Activated CD4-positive, alpha-beta T cell treated with anti-CD3 and anti-CD28 coated beads, Interleukin-2, amount 10 ng/mL, durations not matched to agents 7 days and 5 days (primary cell): ENCODE data around the gene DCXR. TPM values are rescaled to one million over a fixed set of nuclear protein-coding genes. Genes with fewer than 3 reads are reported as not detected.

Experiments used
- CTCF ChIA-PET: fragments of 350-600 bp; sonication (Branson Sonifier 250); formaldehyde crosslinking; loops from one replicate; lab custom pipeline; 2021; ENCODE audit warnings: antibody characterized with exemption; lab: Charles Lee
- POLR2A ChIA-PET: fragments of 350-600 bp; sonication (Branson Sonifier 250); formaldehyde crosslinking; loops from one replicate; lab custom pipeline; 2021; ENCODE audit warnings: antibody characterized with exemption; lab: Charles Lee
- DNase-seq: peaks from one replicate; pipeline ENCODE4 v3.0.0-alpha.2; 2020
- H3K27ac Mint-ChIP-seq: one replicate; pipeline ENCODE4 v1.8.0; 2021; ENCODE audit warnings: mild to moderate bottlenecking, moderate library complexity, mixed read lengths
- H3K27me3 Mint-ChIP-seq: one replicate; pipeline ENCODE4 v1.8.0; 2021; ENCODE audit warnings: mixed read lengths
- H3K36me3 Mint-ChIP-seq: one replicate; pipeline ENCODE4 v1.8.0; 2021; ENCODE audit warnings: low read depth, mixed read lengths
- H3K4me1 Mint-ChIP-seq: one replicate; pipeline ENCODE4 v1.8.0; 2021; ENCODE audit warnings: mixed read lengths
- H3K4me3 Mint-ChIP-seq: one replicate; pipeline ENCODE4 v1.8.0; 2021; ENCODE audit warnings: mild to moderate bottlenecking, moderate library complexity, mixed read lengths
- H3K9me3 Mint-ChIP-seq: one replicate; pipeline ENCODE4 v1.8.0; 2021; ENCODE audit warnings: mixed read lengths
- total RNA-seq, 2 experiments: library from RNA; stranded (reverse); gene quantifications; one replicate each; pipeline ENCODE4 v1.2.3, GENCODE V29; 2021

The DCXR gene
- total RNA-seq, 2 experiments from 2014 or later: 140 to 144 TPM

DNA sequence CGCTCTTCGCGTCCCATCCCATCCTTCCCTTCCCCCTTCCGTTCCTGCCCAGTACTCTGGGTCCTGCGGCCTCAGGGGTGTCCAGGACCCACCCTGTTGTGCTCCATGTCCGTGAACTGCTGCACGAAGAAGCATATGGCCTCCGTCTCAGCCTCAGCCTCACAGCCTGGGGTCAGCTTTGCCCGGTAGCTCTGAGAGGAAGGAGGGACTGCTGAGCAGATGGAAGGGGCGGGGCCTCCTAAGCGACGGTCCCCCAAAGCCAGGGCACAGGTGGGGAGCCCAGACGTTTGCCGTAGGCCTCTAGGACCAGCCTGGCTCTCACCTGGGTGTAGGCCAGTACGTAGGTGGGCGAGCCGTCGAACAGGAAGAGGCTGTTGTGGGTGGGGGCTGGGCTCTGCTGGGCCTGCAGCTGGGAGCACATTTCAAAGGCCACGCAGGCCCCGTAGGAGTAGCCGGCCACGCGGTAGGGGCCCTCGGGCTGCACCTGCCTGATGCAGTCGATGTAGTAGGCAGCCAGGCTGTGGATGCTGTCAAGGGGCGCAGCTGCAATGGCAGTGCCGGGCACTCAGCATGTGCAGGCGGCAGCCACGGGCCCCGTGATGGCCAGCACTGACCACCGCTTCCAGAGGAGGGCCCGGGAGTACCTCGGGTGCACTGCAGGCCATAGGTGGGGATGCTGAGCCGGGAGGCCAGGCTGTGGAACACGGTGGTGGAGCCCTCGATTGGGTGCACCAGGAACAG, 42.7 kb upstream of the DCXR start:
- ChIA-PET CTCF (interaction anchor here (0.6 to 1.2 kb wide), 3 partner anchors 11 to 121 kb away, joined by 3 read pairs; no protein-coding TSS in a partner anchor), POLR2A (no interaction called here)
- H3K4me1 Mint-ChIP-seq: no peaks in the 10 kb centered on the region
- H3K36me3 Mint-ChIP-seq: peaks cover 14% of the 10 kb centered on the region
- H3K9me3 Mint-ChIP-seq: no peaks in the 10 kb centered on the region
- H3K4me3 Mint-ChIP-seq: no peak overlapping the region
- no peak overlapping the region for H3K27ac Mint-ChIP-seq
- H3K27me3 Mint-ChIP-seq: no peaks in the 10 kb centered on the region
- DNase-seq: no peak

DNA sequence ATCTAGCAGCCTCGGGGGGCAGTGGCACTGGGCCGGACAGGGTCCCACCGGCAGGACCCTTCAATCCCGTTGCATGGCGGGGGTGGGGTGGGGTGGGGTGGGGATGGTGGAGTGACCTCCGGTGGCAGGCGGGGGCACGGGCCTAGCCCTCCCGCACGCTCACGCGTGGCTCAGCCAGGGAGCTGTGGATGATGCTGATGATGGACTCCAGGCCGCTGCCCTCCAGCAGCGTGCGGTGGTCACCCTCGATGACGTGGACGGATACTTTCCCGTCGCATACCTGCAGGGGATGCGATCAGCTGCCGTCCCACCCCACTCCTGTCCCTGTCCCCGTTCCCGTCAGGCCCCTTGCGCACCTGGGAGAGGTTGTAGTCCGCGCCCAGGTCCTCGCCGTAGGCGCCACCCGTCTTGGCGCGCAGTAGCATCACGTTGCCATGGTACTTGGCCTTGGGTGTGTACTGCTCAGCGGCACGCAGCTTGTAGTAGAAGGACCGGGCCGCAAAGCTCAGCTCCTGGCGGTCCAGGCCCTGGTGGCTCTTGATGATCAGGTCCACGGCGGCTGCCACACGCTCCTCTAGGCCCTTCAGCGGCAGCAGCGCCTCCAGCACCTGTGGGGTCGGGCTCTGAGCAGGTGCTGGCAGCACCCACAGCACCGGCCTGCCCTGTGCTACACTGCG, 41.6 kb upstream of the DCXR start:
- peaks cover 2% of the 10 kb centered on the region for H3K27me3 Mint-ChIP-seq
- H3K4me1 Mint-ChIP-seq: no peaks in the 10 kb centered on the region
- DNase-seq: no peak
- H3K4me3 Mint-ChIP-seq: no peak overlapping the region
- no peak overlapping the region for H3K27ac Mint-ChIP-seq
- POLR2A ChIA-PET: no interaction called here
- no peaks in the 10 kb centered on the region for H3K9me3 Mint-ChIP-seq
- CTCF ChIA-PET: interaction anchor here (1.0 kb wide), 1 partner anchor 10 kb away, joined by 3 read pairs; no protein-coding TSS in a partner anchor
- H3K36me3 Mint-ChIP-seq: peaks cover 10% of the 10 kb centered on the region

DNA sequence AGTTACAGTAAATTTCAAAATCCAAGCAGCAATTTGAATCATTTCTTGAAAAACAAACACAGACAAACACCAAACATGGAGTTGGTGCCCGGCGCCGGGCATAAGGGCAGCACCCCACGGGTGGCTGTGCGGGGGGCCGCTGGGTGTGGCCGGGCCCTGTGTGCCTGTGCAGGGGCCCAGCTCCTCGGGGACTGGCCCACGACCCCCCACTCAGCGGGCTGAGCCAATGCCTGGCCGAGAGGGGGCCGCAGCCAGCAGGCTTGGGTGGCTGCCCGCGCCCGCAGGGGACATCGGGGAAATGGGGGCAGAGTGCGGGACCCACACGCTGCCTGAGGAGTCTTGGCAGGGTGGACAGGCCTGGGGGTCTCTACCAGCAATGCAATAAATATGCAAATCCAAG, 40.9 kb upstream of the DCXR start:
- no peak for DNase-seq
- no peaks in the 10 kb centered on the region for H3K4me1 Mint-ChIP-seq
- ChIA-PET CTCF (no interaction called here), POLR2A (interaction anchor here (0.6 kb wide), 1 partner anchor 93 kb away, joined by 5 read pairs; no protein-coding TSS in a partner anchor)
- no peak overlapping the region for H3K4me3 Mint-ChIP-seq
- no peak overlapping the region for H3K27ac Mint-ChIP-seq
- H3K9me3 Mint-ChIP-seq: no peaks in the 10 kb centered on the region
- peaks cover 9% of the 10 kb centered on the region for H3K36me3 Mint-ChIP-seq
- H3K27me3 Mint-ChIP-seq: peaks cover 2% of the 10 kb centered on the region

DNA sequence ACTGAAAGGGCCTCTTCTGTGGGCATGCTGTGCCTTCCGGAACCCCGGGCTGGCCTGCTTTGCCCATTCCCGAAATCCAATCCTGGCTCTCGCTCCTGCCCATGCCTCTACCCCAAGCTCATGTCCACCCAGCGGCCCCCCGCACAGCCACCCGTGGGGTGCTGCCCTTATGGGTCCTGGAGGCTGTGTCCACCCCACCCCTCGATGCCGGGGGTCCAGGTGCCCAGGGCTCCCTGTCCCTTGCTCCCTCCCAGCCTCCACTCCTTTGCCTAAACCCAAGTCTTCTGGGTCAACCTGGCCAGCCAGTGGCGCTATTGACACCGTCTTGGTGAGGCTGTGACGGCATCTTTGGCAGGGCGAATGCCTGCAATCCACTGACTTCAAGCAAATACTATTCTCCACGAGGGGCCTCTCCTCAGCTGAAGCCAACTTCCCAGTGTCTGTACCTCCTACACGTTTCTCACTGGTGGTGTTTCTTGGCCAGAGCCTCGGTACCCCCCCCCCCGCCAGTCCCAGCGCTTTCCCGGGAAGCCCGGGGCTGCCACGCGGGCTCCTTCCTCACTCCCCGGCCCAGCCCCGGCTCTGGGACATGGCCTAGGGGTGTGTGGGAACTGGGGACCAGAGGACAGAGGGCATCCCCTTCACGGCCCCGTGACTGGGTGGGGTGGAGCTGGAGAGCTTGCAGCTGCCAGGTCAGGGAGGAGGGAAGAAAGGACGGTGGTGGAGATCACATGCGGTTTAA, 40.3 kb upstream of the DCXR start:
- ChIA-PET POLR2A (interaction anchor here (0.6 kb wide), 1 partner anchor 92 kb away, joined by 5 read pairs; no protein-coding TSS in a partner anchor), CTCF (interaction anchor here (0.7 to 1.5 kb wide), 3 partner anchors 11 to 48 kb away, joined by 3 to 4 read pairs (median 3); no protein-coding TSS in a partner anchor)
- DNase-seq: no peak
- Mint-ChIP-seq H3K4me3 (no peak overlapping the region), H3K36me3 (peaks cover 6% of the 10 kb centered on the region), H3K4me1 (no peaks in the 10 kb centered on the region), H3K9me3 (no peaks in the 10 kb centered on the region), H3K27ac (no peak overlapping the region), H3K27me3 (peaks cover 2% of the 10 kb centered on the region)

DNA sequence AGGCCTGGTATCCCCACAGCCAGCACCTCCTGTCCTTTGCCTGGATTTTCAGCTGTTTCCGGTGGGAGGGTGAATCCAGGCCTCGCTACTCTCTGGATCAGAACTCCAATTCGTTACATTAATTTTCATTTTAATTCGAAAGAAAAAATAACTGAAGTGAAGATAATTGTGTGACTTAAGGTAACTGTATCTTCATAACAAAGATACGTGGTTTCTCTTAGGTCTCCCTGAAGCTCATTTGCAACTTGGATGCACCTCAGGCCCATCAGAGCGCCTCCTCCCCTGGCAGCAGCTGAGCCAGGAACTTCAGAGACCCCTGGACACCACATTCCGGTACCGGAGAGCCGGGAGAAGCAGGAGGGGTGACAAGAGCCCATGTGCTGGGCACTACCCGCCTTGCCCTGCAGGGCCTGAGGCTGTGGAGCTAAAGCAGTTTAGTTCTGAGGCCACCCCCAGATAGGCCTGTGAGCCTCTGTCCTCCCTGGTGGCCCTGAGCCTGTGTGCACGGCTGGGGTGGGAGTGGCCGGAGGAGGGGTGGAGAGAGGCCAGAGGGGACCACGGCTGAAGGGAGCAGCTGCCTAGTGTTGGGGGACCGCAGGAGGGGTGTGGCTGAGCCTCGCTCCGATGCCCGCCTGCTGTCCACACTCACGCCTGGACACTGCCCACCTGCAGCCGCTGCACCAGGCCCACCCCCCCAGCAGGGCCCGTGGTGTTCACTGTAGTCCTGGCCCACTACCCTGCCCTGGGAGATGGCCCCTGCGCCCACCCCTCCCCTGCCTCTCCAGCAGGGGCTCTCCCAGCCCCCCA, 39.5 kb upstream of the DCXR start:
- CTCF ChIA-PET: interaction anchor here (0.5 to 1.5 kb wide), 5 partner anchors 10 to 423 kb away, joined by 3 to 4 read pairs (median 3); no protein-coding TSS in a partner anchor
- DNase-seq: no peak
- Mint-ChIP-seq H3K9me3 (no peaks in the 10 kb centered on the region), H3K4me1 (no peaks in the 10 kb centered on the region), H3K4me3 (no peak overlapping the region), H3K27ac (no peak overlapping the region), H3K36me3 (peaks cover 6% of the 10 kb centered on the region), H3K27me3 (peaks cover 2% of the 10 kb centered on the region)
- POLR2A ChIA-PET: interaction anchor here (0.5 kb wide), 1 partner anchor 75 kb away, joined by 6 read pairs; no protein-coding TSS in a partner anchor

DNA sequence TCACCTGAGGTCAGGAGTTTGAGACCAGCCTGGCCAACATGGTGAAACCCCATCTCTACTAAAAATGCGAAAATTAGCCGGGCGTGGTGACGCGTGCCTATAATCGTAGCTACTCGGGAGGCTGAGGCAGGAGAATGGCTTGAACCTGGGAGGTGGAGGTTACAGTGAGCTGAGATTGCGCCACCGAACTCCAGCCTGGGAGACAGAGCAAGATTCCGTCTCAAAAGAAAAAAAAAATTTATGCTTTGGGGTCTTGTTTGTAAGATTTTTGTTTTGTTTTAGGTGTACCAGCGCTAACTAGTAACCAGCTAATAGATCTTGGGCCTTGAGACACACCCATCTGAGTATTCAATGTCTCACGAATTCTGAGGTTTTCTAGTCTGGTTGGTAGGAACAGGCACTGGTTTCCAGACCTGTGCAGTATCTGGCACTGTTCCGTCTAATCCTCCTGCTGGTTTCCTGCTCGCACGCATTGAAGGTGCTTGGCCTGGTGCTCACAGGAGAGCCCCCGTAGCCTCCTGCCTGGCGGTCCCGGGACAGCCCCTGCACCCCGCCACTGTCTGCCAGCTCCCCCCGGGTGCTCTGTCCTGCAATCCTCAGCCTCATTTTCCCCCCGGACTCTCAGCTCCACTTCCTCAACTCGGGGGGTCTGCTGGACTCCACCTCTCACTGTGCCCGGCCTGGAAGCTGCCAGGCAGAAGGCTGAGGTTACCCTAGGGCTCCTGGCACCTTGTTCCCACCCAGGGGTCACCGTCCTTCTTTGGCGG, 38.7 kb upstream of the DCXR start:
- no peak for DNase-seq
- CTCF ChIA-PET: interaction anchor here (1.1 to 1.5 kb wide), 4 partner anchors 9 to 39 kb away, joined by 3 read pairs; partner anchors contain the start of gene DCXR
- Mint-ChIP-seq H3K4me3 (no peak overlapping the region), H3K9me3 (no peaks in the 10 kb centered on the region), H3K4me1 (no peaks in the 10 kb centered on the region), H3K36me3 (peaks cover 6% of the 10 kb centered on the region), H3K27me3 (peaks cover 2% of the 10 kb centered on the region), H3K27ac (no peak overlapping the region)
- POLR2A ChIA-PET: interaction anchor here (0.5 kb wide), 1 partner anchor 74 kb away, joined by 6 read pairs; no protein-coding TSS in a partner anchor

DNA sequence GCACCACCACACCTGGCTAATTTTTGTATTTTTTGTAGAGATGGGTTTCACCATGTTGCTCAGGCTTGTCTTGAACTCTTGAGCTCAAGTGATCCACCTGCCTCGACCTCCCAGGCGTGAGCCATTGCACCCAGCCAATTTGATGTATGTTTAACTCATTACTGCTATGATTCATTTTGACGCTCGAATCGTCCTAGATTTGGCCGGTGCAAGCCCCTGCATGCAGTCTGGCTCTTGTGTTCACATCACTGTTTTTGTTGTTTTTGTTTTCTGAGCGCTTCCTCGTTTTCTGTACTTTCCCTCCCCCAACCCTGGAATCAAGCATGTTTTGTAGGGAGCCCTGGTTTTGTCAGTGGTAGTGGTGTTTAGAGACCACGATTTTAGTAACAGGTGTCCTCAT, 35.9 kb upstream of the DCXR start:
- Mint-ChIP-seq H3K27me3 (peaks cover 2% of the 10 kb centered on the region), H3K9me3 (no peaks in the 10 kb centered on the region), H3K36me3 (peaks cover 4% of the 10 kb centered on the region), H3K4me3 (no peak overlapping the region), H3K4me1 (no peaks in the 10 kb centered on the region), H3K27ac (no peak overlapping the region)
- CTCF ChIA-PET: interaction anchor here (0.7 kb wide), 1 partner anchor 36 kb away, joined by 3 read pairs; the partner anchor contains the start of gene DCXR
- no peak for DNase-seq
- POLR2A ChIA-PET: interaction anchor here (0.7 kb wide), 1 partner anchor 129 kb away, joined by 5 read pairs; no protein-coding TSS in a partner anchor

DNA sequence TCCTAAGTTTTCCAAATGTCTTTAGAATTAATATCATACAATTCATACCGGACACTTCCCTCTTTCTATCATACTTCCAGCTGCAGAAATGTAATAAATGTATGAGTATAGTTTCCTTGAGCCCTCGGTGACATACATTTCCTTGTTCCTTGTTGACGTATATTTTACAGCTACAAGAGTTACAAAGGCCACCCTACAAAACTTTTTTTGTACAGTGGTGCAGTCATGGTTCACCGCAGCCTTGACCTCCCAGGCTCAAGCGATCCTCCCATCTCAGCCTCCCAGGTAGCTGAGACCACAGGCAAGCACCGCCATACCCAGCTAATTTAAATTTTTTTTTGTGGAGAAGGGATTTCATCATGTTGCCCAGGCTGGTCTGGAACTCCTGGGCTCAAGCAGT, 35.3 kb upstream of the DCXR start:
- H3K4me1 Mint-ChIP-seq: no peaks in the 10 kb centered on the region
- H3K27ac Mint-ChIP-seq: no peak overlapping the region
- no peak overlapping the region for H3K4me3 Mint-ChIP-seq
- POLR2A ChIA-PET: interaction anchor here (0.7 kb wide), 1 partner anchor 130 kb away, joined by 5 read pairs; no protein-coding TSS in a partner anchor
- H3K9me3 Mint-ChIP-seq: no peaks in the 10 kb centered on the region
- CTCF ChIA-PET: interaction anchor here (0.7 kb wide), 1 partner anchor 35 kb away, joined by 3 read pairs; the partner anchor contains the start of gene DCXR
- no peaks in the 10 kb centered on the region for H3K36me3 Mint-ChIP-seq
- DNase-seq: no peak
- peaks cover 2% of the 10 kb centered on the region for H3K27me3 Mint-ChIP-seq

DNA sequence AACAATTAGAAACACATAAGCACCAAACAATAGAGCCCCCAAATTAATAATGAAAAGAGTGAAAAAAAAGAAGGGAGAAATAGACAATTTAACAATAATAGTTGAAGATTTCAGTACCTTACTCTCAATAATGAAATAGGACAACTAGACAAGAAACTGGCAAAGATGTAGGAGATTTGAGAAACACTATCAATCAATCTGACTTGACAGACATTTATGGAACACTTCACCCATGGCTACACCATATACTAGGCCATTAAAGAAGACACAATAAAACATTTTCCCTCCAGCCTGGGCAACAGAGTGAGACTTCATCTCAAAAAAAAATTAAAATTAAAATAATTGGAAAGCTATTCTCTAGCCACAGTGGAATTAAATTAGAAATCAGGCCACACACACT, 33.1 kb upstream of the DCXR start:
- no peak for DNase-seq
- Mint-ChIP-seq H3K9me3 (no peaks in the 10 kb centered on the region), H3K4me1 (peaks cover 6% of the 10 kb centered on the region), H3K4me3 (no peak overlapping the region), H3K27ac (no peak overlapping the region), H3K36me3 (no peaks in the 10 kb centered on the region), H3K27me3 (peaks cover 2% of the 10 kb centered on the region)
- ChIA-PET POLR2A (no interaction called here), CTCF (no interaction called here)

DNA sequence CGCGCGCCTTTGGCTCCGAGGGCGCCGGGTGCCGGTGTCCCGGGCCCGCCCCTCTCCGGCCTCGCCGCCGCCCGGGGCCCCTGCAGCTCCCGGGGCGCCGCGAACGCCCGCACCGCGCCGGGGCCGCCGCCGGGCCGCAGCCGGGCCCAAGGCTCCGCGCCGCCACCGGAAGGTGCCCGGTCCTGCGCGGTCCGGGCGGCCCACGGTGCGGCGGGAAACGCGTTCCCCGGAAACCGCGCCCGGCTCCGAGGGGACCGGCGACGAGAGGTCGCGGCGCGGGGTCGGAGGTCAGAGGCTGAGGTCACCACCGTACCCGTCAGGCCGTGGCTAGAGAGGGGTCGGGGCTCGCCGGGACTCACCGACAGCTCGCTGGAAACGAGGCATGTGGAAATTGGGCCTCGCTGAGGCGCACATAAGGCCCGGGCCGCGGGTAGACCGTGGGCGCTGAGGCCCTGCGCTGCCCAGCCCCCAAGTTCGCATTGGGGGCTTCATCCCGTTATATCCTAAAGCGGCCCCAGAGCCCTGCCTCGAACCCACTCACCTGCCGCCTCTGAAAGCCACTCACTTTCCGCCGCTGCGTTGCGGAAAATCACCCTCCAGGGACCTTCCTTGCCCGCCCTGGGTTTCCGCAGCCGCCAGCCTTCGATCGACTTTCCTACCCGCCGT, 28.3 kb upstream of the DCXR start, which contains the start of gene DUS1L:
DUS1L (minus strand) TSS at position 167 of the 666 bp plus-strand sequence. CDS start 745 bp downstream, outside the sequence.
- DNase-seq: peak; percentile 67
- Mint-ChIP-seq H3K36me3 (no peaks in the 10 kb centered on the region), H3K4me3 (peak within 1 kb of the TSS; percentile 85), H3K27ac (peak within 1 kb of the TSS; percentile 93), H3K4me1 (peaks cover 11% of the 10 kb centered on the region), H3K27me3 (no peaks in the 10 kb centered on the region), H3K9me3 (no peaks in the 10 kb centered on the region)
- CTCF ChIA-PET: interaction anchor here (0.8 to 1.2 kb wide), 2 partner anchors 9 to 28 kb away, joined by 3 to 5 read pairs; partner anchors contain the start of gene DCXR
- POLR2A ChIA-PET: no interaction called here
